Left kidney (tissue), 2 donors: ENCODE results near the gene CDH19. TPM values are rescaled to one million over a fixed set of nuclear protein-coding genes. Genes with fewer than 3 reads are reported as not detected.
A peak's percentile ranks its signal among the peaks of the same experiment; 100 is the strongest.
"Not testable (repeated sequence)": the region's sequence is repeated elsewhere in the genome, so short reads cannot be mapped to it uniquely, and the experiment has no call there.

Source experiments
- DNase-seq: peaks from one replicate; pipeline ENCODE4 v3.0.0-alpha.2; 2013
- polyA plus RNA-seq: library from polyadenylated mRNA; unstranded; fragments of 120-200 nt; gene quantifications from one replicate; pipeline ENCODE4 v1.2.1, GENCODE V29; 2013; ENCODE audit not compliant: insufficient read length

CDH19 gene
- polyA plus RNA-seq, 1 donor, result 0.22 TPM

GRCh38 chr18:66566616-66567015, 37.3 kb downstream of the CDH19 start:
- DNase-seq, result no peak

- DNase-seq, result no peak
Measured at GRCh38 chr18:66564236-66564635, 39.7 kb downstream of the CDH19 start.

- no peak for DNase-seq
Measured at GRCh38 chr18:66562279-66562678, 41.6 kb downstream of the CDH19 start.

GRCh38 chr18:66560094-66560493, 43.8 kb downstream of the CDH19 start:
- no peak for DNase-seq

DNA sequence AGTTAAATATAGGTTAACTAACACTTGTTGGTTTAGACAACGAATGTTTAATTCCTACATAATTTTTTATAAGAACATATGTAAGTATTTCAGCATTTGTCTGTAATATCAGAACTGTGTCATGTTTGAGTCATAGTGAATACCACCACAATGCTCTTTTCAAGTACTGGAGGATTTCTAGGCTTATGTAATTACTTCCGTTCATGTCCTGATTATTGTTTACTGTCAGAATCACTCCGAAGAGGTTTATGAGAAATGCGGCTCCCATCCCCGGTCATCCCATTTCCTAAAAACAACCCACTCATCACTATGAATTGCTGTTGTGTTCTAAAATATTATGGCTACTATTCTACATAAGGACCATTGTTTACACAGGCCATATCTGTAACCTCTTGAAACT, 45.1 kb downstream of the CDH19 start:
- DNase-seq, result no peak

- no peak for DNase-seq
Measured at GRCh38 chr18:66557091-66557490, 46.8 kb downstream of the CDH19 start.

GRCh38 chr18:66555585-66555984, 48.3 kb downstream of the CDH19 start:
- DNase-seq, result no peak

DNA sequence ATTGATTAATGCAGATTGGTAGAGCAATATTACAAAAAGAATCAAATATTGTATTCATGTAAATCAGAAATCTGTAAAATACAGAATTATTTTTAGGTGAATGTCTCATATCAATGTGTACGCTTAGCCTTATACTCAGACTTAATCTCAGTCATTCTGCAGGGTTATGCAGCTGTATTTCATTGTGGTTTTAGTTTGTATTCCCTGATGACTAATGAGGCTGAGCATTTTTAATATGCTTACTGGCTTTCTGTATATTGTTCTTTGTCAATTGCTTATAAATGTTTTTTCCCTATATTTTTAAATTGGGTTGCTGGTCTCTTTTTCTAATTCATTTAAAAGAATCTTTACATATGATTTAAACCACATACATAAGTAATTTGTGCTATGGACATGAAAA, 50.1 kb downstream of the CDH19 start:
- no peak for DNase-seq

GRCh38 chr18:66550366-66550765, 53.5 kb downstream of the CDH19 start:
- DNase-seq, result peak; percentile 34

GRCh38 chr18:66548747-66549146, 55.1 kb downstream of the CDH19 start:
- DNase-seq, result no peak

DNA sequence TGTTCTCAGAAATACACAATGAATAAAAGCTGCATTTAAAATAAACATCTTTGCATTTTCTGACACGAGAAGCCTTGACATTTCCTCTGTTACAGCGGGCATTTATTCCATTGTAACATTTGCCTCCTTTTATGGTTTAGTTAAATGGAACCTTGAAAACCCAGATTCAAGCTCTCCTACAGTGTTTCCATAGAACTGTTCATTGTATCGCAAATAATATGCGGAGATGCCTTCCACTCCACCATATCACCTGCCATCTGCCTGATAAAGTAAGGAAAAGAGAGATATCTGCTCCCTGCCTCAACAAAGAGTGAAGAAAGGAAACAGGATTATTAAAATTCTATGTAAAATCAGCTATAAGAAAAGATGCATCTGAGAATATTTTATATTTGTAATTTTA, 69.8 kb downstream of the CDH19 start:
- no peak for DNase-seq

GRCh38 chr18:66533693-66534092, 70.2 kb downstream of the CDH19 start:
- no peak for DNase-seq

- no peak for DNase-seq
Measured at GRCh38 chr18:66523219-66523991, 80.5 kb downstream of the CDH19 start.

GRCh38 chr18:66513996-66514395, 89.9 kb downstream of the CDH19 start:
- no peak for DNase-seq

- DNase-seq, result no peak
Measured at GRCh38 chr18:66511792-66512191, 92.1 kb downstream of the CDH19 start.

- no peak for DNase-seq
Measured at GRCh38 chr18:66511289-66511688, 92.6 kb downstream of the CDH19 start.

GRCh38 chr18:66510357-66511045, 93.4 kb downstream of the CDH19 start:
- DNase-seq, result no peak

DNA sequence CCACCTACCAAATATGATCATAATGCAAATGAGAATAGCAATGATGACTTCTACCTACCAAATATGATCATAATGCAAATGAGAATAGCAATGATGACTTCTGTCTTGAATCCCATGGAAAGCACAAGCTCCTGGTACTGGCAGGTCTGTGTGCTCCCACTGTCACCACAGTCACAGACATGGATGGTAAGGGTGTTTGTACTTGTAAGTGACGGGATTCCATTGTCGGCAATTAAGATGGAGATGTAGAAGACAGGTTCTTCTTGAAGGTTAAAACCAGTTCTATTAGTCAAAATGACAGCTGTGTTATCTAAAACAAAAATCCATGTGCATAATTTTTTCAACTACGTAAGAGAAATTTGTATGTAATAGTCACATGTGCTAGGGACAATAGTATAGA, 95.0 kb downstream of the CDH19 start:
- DNase-seq, result no peak

GRCh38 chr18:66506178-66506577, 97.7 kb downstream of the CDH19 start:
- DNase-seq, result no peak

GRCh38 chr18:66497351-66497750, 106.5 kb downstream of the CDH19 start:
- DNase-seq, result no peak

GRCh38 chr18:66495844-66496243, 108.0 kb downstream of the CDH19 start:
- peak; percentile 86 for DNase-seq

- DNase-seq, result no peak
Measured at GRCh38 chr18:66473882-66474281, 130.0 kb downstream of the CDH19 start.

DNA sequence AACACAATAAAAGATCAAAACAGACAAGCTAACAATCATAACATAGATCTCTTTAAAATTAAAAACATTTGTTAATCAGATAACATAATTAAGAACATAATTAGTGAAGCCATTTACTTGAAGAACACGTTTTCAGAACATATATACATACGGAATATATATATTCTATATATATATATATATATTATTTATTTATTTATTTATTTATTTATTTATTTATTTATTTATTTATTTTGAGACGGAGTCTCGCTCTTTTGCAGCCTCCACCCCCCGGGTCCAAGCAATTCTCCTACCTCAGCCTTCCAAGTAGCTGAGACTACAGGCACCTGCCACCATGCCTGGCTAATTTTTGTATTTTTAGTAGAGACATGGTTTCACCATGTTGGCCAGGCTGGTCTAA, 137.7 kb downstream of the CDH19 start:
- not testable (repeated sequence) for DNase-seq

GRCh38 chr18:66461344-66461743, 142.5 kb downstream of the CDH19 start:
- DNase-seq, result no peak
